ENCODE data around the gene SIMC1.
"Not testable (repeated sequence)": the region's sequence is repeated elsewhere in the genome, so short reads cannot be mapped to it uniquely, and the experiment has no call there.

DNA sequence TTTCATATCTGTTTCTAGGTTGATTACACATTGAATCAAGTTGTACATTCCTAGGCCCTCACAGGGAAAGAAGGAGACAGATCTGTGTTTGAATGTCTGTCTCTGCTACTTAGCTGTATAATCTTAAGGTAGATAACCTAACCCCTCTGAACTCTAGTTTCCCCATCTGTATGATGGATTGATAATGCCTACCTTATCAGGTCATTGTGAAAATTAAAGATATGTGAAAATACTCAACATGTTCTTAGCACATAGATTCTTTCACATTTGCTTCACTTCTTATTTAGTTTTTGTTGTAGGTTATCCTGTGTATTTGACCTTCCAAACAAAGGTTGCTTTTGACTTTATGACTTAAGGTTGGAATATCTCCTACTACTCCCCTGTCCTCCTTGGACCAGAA is 50.8 kb downstream of the SIMC1 start:
- TF ChIP-seq, protein P1, sequence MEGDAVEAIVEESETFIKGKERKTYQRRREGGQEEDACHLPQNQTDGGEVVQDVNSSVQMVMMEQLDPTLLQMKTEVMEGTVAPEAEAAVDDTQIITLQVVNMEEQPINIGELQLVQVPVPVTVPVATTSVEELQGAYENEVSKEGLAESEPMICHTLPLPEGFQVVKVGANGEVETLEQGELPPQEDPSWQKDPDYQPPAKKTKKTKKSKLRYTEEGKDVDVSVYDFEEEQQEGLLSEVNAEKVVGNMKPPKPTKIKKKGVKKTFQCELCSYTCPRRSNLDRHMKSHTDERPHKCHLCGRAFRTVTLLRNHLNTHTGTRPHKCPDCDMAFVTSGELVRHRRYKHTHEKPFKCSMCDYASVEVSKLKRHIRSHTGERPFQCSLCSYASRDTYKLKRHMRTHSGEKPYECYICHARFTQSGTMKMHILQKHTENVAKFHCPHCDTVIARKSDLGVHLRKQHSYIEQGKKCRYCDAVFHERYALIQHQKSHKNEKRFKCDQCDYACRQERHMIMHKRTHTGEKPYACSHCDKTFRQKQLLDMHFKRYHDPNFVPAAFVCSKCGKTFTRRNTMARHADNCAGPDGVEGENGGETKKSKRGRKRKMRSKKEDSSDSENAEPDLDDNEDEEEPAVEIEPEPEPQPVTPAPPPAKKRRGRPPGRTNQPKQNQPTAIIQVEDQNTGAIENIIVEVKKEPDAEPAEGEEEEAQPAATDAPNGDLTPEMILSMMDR (IDR thresholded peaks at IDR 0.05): not testable (repeated sequence)
- not testable (repeated sequence) for TF ChIP-seq POLR2AphosphoS5, POLR2A (IDR thresholded peaks at IDR 0.05)
